HepG2 (cell line): ENCODE results near the gene DMBT1. TPM values are rescaled to one million over a fixed set of nuclear protein-coding genes. Genes with fewer than 3 reads are reported as not detected.

ENCODE experiments used
- ATAC-seq: fragments of 200-7000 bp; cut with Tn5 transposase; 3 replicates; pipeline ENCODE4 v1.9.1; 2020; ENCODE audit warnings: mild to moderate bottlenecking, moderate library complexity
- BruUV-seq: library from RNA; stranded (reverse); fragments of 400-500 nt; replicated peaks from 2 replicates; lab custom pipeline; 2021; lab: Mats Ljungman, UMichigan
- CTCF ChIA-PET: fragments of 300-600 bp; formaldehyde crosslinking; extraction: SDS; loops from one replicate; lab custom pipeline; 2021; ENCODE audit warnings: low total read pairs, inconsistent platforms, low intra/inter-chr PET ratio; lab: Yijun Ruan, JAX
- POLR2A ChIA-PET: fragments of 350-600 bp; sonication (Branson Sonifier 250); formaldehyde crosslinking; loops from one replicate; lab custom pipeline; 2020; ENCODE audit warnings: antibody characterized with exemption, inconsistent platforms; lab: Yijun Ruan, JAX
- DNase-seq: peaks from one replicate; pipeline ENCODE4 v3.0.0-alpha.2; 2015; ENCODE audit warnings: low spot score
- FAIRE-seq: peaks from 3 replicates; lab custom pipeline; 2011; peaks lifted over from hg19 to GRCh38; lab: Jason Lieb, UNC
- H2AFZ ChIP-seq: one replicate; pipeline ENCODE4 v1.6.1; 2011; ENCODE audit warnings: low read length, inconsistent platforms
- H3K27ac ChIP-seq: fragments of 300-600 bp; 3 replicates; pipeline ENCODE4 v1.8.0; 2011; ENCODE audit warnings: mixed run types, mild to moderate bottlenecking, mixed read lengths, low read length, inconsistent platforms; ENCODE audit not compliant: insufficient read depth; ENCODE audit errors: extremely low read length
- H3K27me3 ChIP-seq, 2 experiments: fragments of 200-600 bp in 1 of 2; 2 replicates in 1 of 2; 3 replicates in 1 of 2; pipeline versions ENCODE4 v1.6.0 to v1.8.0; 2011; ENCODE audit warnings: low read length in 2 of 2, mild to moderate bottlenecking in 2 of 2, moderate library complexity in 2 of 2, inconsistent platforms in 1 of 2; ENCODE audit not compliant: insufficient read depth in 2 of 2, control insufficient read depth in 1 of 2
- H3K36me3 ChIP-seq, 2 experiments: fragments of 200-600 bp in 1 of 2; replicated peaks in 1 of 2; 2 replicates in 1 of 2; 3 replicates in 1 of 2; pipeline versions ENCODE4 v1.5.1 to v1.8.0; 2011; ENCODE audit warnings: low read length in 2 of 2, inconsistent platforms in 1 of 2; ENCODE audit not compliant: insufficient read depth in 2 of 2, control insufficient read depth in 1 of 2
- H3K4me1 ChIP-seq: 2 replicates; pipeline ENCODE4 v1.5.1; 2012; ENCODE audit warnings: low read length, inconsistent platforms; ENCODE audit not compliant: insufficient read depth
- H3K4me2 ChIP-seq: 2 replicates; pipeline ENCODE4 v1.6.0; 2011; ENCODE audit warnings: low read depth, low read length, inconsistent platforms
- H3K4me3 ChIP-seq, 3 experiments: fragments of 200-600 bp in 1 of 3; sonication (generic), shearing (Covaris generic) in 1 of 3; replicated peaks in 1 of 3; 2 replicates each; pipeline ENCODE4 v1.5.1; 2011 to 2016; ENCODE audit warnings: low read length in 3 of 3, inconsistent platforms in 2 of 3, low read depth in 2 of 3, mild to moderate bottlenecking in 2 of 3, control low read depth in 1 of 3, mixed read lengths in 1 of 3; ENCODE audit not compliant: insufficient read depth in 1 of 3
- H3K79me2 ChIP-seq: one replicate; pipeline ENCODE4 v1.6.1; 2011; ENCODE audit warnings: low read length, inconsistent platforms; ENCODE audit not compliant: insufficient read depth
- H3K9ac ChIP-seq: 2 replicates; pipeline ENCODE4 v1.6.0; 2011; ENCODE audit warnings: mild to moderate bottlenecking, low read depth, low read length, inconsistent platforms; ENCODE audit not compliant: insufficient read depth
- H3K9me3 ChIP-seq: 2 replicates; pipeline ENCODE4 v1.5.1; 2012; ENCODE audit warnings: mild to moderate bottlenecking, low read length
- H4K20me1 ChIP-seq: 2 replicates; pipeline ENCODE4 v1.6.0; 2011; ENCODE audit warnings: inconsistent platforms, mild to moderate bottlenecking, low read length, moderate library complexity; ENCODE audit not compliant: insufficient read depth
- BRCA1 ChIP-seq: sonication (generic); formaldehyde crosslinking; IDR thresholded peaks from 2 replicates; pipeline ENCODE4 v1.4.0; 2020; ENCODE audit warnings: missing genetic modification reagents
- ESRRA ChIP-seq: sonication (generic); formaldehyde crosslinking; IDR thresholded peaks from 2 replicates; pipeline ENCODE4 v1.5.1; 2020; ENCODE audit warnings: mild to moderate bottlenecking, low read depth, missing genetic modification reagents
- HNF1A ChIP-seq, 2 experiments: sonication (generic) in 1 of 2; formaldehyde crosslinking in 1 of 2; IDR thresholded peaks; 2 replicates each; pipeline versions ENCODE4 v1.4.0 to v1.6.1; 2016 to 2020; ENCODE audit warnings: borderline replicate concordance in 1 of 2, low read depth in 1 of 2, mild to moderate bottlenecking in 1 of 2, missing genetic modification reagents in 1 of 2
- KMT2B ChIP-seq: IDR thresholded peaks from 2 replicates; pipeline ENCODE4 v1.6.1; 2016; ENCODE audit warnings: missing genetic modification reagents, missing compliant biosample characterization
- NFE2L2 ChIP-seq: fragments of 150-350 bp; IDR thresholded peaks from 2 replicates; pipeline ENCODE4 v1.6.1; 2014; ENCODE audit warnings: low read length
- PRDM15 ChIP-seq: sonication (generic); formaldehyde crosslinking; IDR thresholded peaks from 2 replicates; pipeline ENCODE4 v1.4.0; 2020; ENCODE audit warnings: missing genetic modification reagents
- RAD51 ChIP-seq: fragments of 450-650 bp; IDR thresholded peaks from 2 replicates; pipeline ENCODE4 v1.6.1; 2016; ENCODE audit warnings: borderline replicate concordance
- U2AF2 ChIP-seq: fragments of 200-400 bp; formaldehyde crosslinking; IDR thresholded peaks from 2 replicates; pipeline ENCODE4 v1.6.1; 2017; ENCODE audit warnings: low read depth, mild to moderate bottlenecking, low read length
- ZBTB34 ChIP-seq: sonication (generic); formaldehyde crosslinking; IDR thresholded peaks from 2 replicates; pipeline ENCODE4 v1.8.0; 2022; ENCODE audit warnings: mild to moderate bottlenecking, missing genetic modification reagents
- ZFY ChIP-seq: sonication (generic); formaldehyde crosslinking; IDR thresholded peaks from 2 replicates; pipeline ENCODE4 v1.4.0; 2020; ENCODE audit warnings: missing genetic modification reagents
- ZNF20 ChIP-seq: sonication (generic); formaldehyde crosslinking; IDR thresholded peaks from 2 replicates; pipeline ENCODE4 v1.4.0; 2020; ENCODE audit warnings: mild to moderate bottlenecking, moderate library complexity, missing genetic modification reagents
- ZNF367 ChIP-seq: sonication (generic); formaldehyde crosslinking; IDR thresholded peaks from 2 replicates; pipeline ENCODE4 v1.4.0; 2020; ENCODE audit warnings: missing genetic modification reagents, borderline replicate concordance
- ZNF383 ChIP-seq: sonication (generic); formaldehyde crosslinking; IDR thresholded peaks from 2 replicates; pipeline ENCODE4 v1.4.0; 2020; ENCODE audit warnings: missing genetic modification reagents, mild to moderate bottlenecking, borderline replicate concordance
- ZNF652 ChIP-seq: IDR thresholded peaks from 2 replicates; pipeline ENCODE4 v1.6.1; 2016; ENCODE audit warnings: low read depth, borderline replicate concordance
- ZNF816 ChIP-seq: sonication (generic); formaldehyde crosslinking; IDR thresholded peaks from 2 replicates; pipeline ENCODE4 v1.8.0; 2022; ENCODE audit warnings: missing genetic modification reagents, mild to moderate bottlenecking, borderline replicate concordance
- WGBS: methylation state at CpG from one replicate; pipeline ENCODE4 v1.1.6; 2017; ENCODE audit warnings: low lambda C conversion rate; 5-methylcytosine and 5-hydroxymethylcytosine counted together
- in situ Hi-C: cut with HindIII; loops from 2 replicates; pipeline ENCODE4 v1.10.0; 2017; ENCODE audit warnings: low pct_unique_long_range_greater_than_20kb; ENCODE audit not compliant: extremely low pct_ligation_motif_present
- intact Hi-C: fragments of 100-400 bp; cut with micrococcal nuclease; formaldehyde crosslinking; loops from one replicate; pipeline ENCODE4 v1.10.0; 2022; ENCODE audit not compliant: unreplicated experiment
- polyA plus RNA-seq, 8 experiments: library from polyadenylated mRNA; depleted of rRNA in 3 of 8; stranded (reverse) in 7 of 8; unstranded in 1 of 8; fragments of >200 nt; fragmentation: Illumina TruSeq in 4 of 8; extraction: Trizol in 4 of 8; gene quantifications; 2 replicates each; pipeline versions ENCODE4 v1.2.1 to v1.2.3, GENCODE V29; 2011 to 2016; ENCODE audit warnings: low read depth in 4 of 8, missing spikeins in 1 of 8, mixed read lengths in 1 of 8; ENCODE audit not compliant: insufficient read depth in 1 of 8
- total RNA-seq, 5 experiments: library from RNA; depleted of rRNA; stranded (reverse); fragments of >200 nt; fragmentation: Illumina TruSeq; extraction: Trizol; gene quantifications; 2 replicates each; pipeline ENCODE4 v1.2.3, GENCODE V29; 2016; ENCODE audit warnings: low read depth in 1 of 5

DMBT1 gene
- total and polyA plus RNA-seq, 2 of the 13 experiments (the other 11 are each of a cell fraction or from before 2014, with no cell fraction given), result not detected

GRCh38 chr10:122659651-122660050 lies 99.1 kb downstream of the DMBT1 start (continued):
- TF ChIP-seq HNF1A (IDR thresholded peaks at IDR 0.05; ENCODE audit: low read depth), result no peak
- TF ChIP-seq HNF1A (CRISPR knock-in tag; IDR thresholded peaks at IDR 0.05; ENCODE audit: borderline replicate concordance), result no peak
- TF ChIP-seq U2AF2, result no peak
- TF ChIP-seq ZNF816, result no peak

- H2AFZ ChIP-seq, result no peak overlapping the region
- no peaks in the 10 kb centered on the region for H3K36me3 ChIP-seq
- DNase-seq (no peak), ATAC-seq (no peak), FAIRE-seq (no peak)
- H3K4me1 ChIP-seq, result no peaks in the 10 kb centered on the region
- intact Hi-C loops, result no loop called here
- in situ Hi-C loops, result no loop called here
- H3K4me2 ChIP-seq, result no peak overlapping the region
- H3K27ac ChIP-seq, result no peak overlapping the region
- no TSS peak for BruUV-seq
- no peak overlapping the region for H3K4me3 ChIP-seq
- WGBS, result 4% methylated on average over 6 of the region's 6 CpGs
- H3K9me3 ChIP-seq, result no peaks in the 10 kb centered on the region
- no peaks in the 10 kb centered on the region for H4K20me1 ChIP-seq
- ChIA-PET POLR2A (no interaction called here), CTCF (no interaction called here)
- peaks cover 2 to 66% of the 10 kb centered on the region in 2 experiments; a peak in 3 of 5 replicates for H3K27me3 ChIP-seq
- no peaks in the 10 kb centered on the region for H3K79me2 ChIP-seq
- H3K9ac ChIP-seq, result no peak overlapping the region
- TF ChIP-seq ZNF367 (CRISPR knock-in tag), result no peak
- no peak for TF ChIP-seq ZNF383 (CRISPR knock-in tag)
- no peak for TF ChIP-seq ESRRA
- TF ChIP-seq BRCA1 (CRISPR knock-in tag), result no peak
- TF ChIP-seq KMT2B (CRISPR knock-in tag), result no peak
- TF ChIP-seq NFE2L2, result no peak
- TF ChIP-seq ZBTB34 (CRISPR knock-in tag), result no peak
- TF ChIP-seq ZNF652 (CRISPR knock-in tag), result no peak
- no peak for TF ChIP-seq RAD51
- no peak for TF ChIP-seq ZNF20 (CRISPR knock-in tag)
- TF ChIP-seq PRDM15 (CRISPR knock-in tag), result no peak
- TF ChIP-seq ZFY, result no peak
Measured at GRCh38 chr10:122660696-122661095, 100.1 kb downstream of the DMBT1 start.
